ENCODE measurements around the gene CRKL. TPM values are rescaled to one million over a fixed set of nuclear protein-coding genes. Genes with fewer than 3 reads are reported as not detected.

Gene CRKL
- total RNA-seq, 1 experiment from 2014 or later, result 69.9 TPM

DNA sequence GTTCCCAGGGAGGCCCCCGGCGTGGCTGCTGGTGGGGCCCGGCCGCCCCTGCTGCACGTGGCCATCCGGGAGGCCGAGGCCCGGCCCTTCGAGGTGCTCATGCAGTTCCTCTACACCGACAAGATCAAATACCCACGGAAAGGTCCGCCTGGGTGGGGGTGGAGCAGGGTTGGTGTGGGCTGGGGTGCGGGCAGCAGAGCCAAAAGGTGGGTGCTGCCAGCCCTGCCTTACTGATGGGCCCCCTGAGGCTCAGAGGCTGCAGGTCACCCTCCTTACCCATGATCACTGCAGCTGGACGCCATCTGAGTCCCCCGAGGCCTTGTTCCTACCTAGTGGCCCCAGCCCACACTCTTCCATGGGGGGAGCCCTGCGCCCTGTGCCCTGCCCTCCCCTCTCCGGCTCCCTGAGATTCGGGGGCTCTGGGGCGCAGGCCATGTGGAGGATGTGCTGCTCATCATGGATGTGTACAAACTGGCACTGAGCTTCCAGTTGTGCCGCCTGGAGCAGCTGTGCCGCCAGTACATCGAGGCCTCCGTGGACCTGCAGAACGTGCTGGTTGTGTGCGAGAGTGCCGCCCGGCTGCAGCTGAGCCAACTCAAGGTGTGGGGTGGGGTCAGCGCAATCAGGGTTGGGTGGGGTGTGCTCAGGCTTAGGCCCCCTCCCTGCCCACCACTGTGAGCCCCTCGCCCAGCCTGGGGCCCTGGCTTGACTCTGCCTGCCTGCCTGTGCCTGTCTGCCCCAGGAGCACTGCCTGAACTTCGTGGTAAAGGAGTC, 77.1 kb downstream of the CRKL start:
- no peak overlapping the region for H3K27ac Mint-ChIP-seq (ENCODE audit: unreplicated experiment)
- no peak overlapping the region for H3K4me3 Mint-ChIP-seq (ENCODE audit: low read depth, unreplicated experiment)
- peaks cover 54% of the 10 kb centered on the region for H3K36me3 Mint-ChIP-seq (ENCODE audit: insufficient read depth, unreplicated experiment)
- CTCF ChIA-PET, result no interaction called here
- H3K9me3 Mint-ChIP-seq (ENCODE audit: low read depth, unreplicated experiment), result no peaks in the 10 kb centered on the region
- intact Hi-C loops (cut with micrococcal nuclease; ENCODE audit: unreplicated experiment), result no loop called here
- TF ChIP-seq, protein P1, sequence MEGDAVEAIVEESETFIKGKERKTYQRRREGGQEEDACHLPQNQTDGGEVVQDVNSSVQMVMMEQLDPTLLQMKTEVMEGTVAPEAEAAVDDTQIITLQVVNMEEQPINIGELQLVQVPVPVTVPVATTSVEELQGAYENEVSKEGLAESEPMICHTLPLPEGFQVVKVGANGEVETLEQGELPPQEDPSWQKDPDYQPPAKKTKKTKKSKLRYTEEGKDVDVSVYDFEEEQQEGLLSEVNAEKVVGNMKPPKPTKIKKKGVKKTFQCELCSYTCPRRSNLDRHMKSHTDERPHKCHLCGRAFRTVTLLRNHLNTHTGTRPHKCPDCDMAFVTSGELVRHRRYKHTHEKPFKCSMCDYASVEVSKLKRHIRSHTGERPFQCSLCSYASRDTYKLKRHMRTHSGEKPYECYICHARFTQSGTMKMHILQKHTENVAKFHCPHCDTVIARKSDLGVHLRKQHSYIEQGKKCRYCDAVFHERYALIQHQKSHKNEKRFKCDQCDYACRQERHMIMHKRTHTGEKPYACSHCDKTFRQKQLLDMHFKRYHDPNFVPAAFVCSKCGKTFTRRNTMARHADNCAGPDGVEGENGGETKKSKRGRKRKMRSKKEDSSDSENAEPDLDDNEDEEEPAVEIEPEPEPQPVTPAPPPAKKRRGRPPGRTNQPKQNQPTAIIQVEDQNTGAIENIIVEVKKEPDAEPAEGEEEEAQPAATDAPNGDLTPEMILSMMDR (IDR thresholded peaks at IDR 0.05; ENCODE audit: unreplicated experiment), result no peak
- no peaks in the 10 kb centered on the region for H3K4me1 Mint-ChIP-seq (ENCODE audit: low read depth, unreplicated experiment)
- no TSS peak for BruUV-seq (replicated peaks)
- DNase-seq, result no peak
- no peaks in the 10 kb centered on the region for H3K27me3 Mint-ChIP-seq (ENCODE audit: unreplicated experiment)

DNA sequence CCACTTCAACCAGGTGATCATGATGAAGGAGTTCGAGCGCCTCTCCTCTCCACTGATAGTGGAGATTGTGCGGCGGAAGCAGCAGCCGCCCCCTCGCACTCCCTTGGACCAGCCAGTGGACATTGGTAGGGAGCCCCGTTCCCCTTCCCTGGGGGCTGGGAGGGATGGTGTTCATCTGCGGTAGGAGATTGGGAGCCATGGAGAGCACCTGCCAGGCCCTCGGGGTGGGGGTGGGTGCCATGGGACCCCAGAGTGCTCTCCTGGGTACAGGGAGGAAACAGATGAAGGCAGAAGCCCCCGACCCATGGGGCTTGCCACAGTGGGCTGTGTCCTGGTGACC, 77.7 kb downstream of the CRKL start:
- intact Hi-C loops (cut with micrococcal nuclease; ENCODE audit: unreplicated experiment), result no loop called here
- TF ChIP-seq, protein P1 (IDR thresholded peaks at IDR 0.05; ENCODE audit: unreplicated experiment), result no peak
- no peak for DNase-seq
- CTCF ChIA-PET, result no interaction called here
- H3K4me1 Mint-ChIP-seq (ENCODE audit: low read depth, unreplicated experiment), result no peaks in the 10 kb centered on the region
- H3K27ac Mint-ChIP-seq (ENCODE audit: unreplicated experiment), result no peak overlapping the region
- no TSS peak for BruUV-seq (replicated peaks)
- H3K36me3 Mint-ChIP-seq (ENCODE audit: insufficient read depth, unreplicated experiment), result peaks cover 59% of the 10 kb centered on the region
- no peaks in the 10 kb centered on the region for H3K27me3 Mint-ChIP-seq (ENCODE audit: unreplicated experiment)
- H3K4me3 Mint-ChIP-seq (ENCODE audit: low read depth, unreplicated experiment), result no peak overlapping the region
- H3K9me3 Mint-ChIP-seq (ENCODE audit: low read depth, unreplicated experiment), result no peaks in the 10 kb centered on the region

DNA sequence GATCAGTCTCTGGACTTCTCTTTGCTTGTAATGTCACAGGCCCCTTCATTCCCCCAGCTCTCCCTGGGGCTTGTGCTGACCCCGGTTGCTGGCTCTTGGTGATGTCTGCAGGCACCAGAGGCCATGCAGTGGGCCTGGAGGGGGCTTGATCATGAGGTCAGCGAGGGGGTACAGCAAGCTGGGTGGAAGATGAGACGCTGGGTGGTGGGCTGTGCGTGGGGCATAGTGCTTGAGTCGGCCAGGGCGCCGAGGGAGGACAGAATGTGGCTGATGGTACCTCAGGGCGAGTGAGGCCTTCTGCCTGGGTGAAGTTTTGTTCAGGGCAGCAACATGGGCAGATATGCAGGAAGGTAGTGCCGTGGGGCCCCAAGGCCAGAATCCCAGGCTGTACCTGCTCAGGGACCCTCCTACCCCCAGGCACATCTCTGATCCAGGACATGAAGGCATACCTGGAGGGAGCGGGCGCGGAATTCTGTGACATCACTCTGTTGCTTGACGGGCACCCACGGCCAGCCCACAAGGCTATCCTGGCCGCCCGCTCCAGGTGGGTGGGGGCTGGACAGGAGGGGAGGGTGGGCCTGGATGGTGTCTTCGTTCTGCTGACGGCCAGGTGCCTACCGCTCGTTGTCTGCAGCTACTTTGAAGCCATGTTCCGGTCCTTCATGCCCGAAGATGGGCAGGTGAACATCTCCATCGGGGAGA, 78.3 kb downstream of the CRKL start:
- CTCF ChIA-PET, result interaction anchor here (0.6 kb wide), 1 partner anchor 1071 kb away, joined by 5 read pairs; no protein-coding TSS in a partner anchor

DNA sequence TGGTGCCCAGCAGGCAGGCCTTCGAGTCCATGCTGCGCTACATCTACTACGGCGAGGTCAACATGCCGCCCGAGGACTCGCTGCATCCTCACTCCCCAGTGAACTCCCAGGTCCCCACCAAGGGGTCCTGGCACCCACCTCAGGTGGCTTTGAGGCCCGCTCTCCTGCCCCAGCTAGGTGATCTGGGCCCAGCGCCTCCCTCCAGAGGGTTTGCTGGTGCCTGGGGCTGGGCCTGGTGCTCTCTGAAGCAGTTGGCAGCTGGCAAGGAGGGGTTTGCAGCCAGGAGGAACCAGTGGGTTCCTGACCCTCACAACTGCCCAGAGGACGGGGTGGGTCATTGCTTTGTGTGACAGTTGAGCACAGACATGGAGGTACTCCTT, 78.8 kb downstream of the CRKL start:
- Mint-ChIP-seq H3K9me3 (ENCODE audit: low read depth, unreplicated experiment) (no peaks in the 10 kb centered on the region), H3K36me3 (ENCODE audit: insufficient read depth, unreplicated experiment) (peaks cover 65% of the 10 kb centered on the region), H3K27me3 (ENCODE audit: unreplicated experiment) (no peaks in the 10 kb centered on the region), H3K27ac (ENCODE audit: unreplicated experiment) (no peak overlapping the region), H3K4me3 (ENCODE audit: low read depth, unreplicated experiment) (no peak overlapping the region), H3K4me1 (ENCODE audit: low read depth, unreplicated experiment) (no peaks in the 10 kb centered on the region)
- BruUV-seq (replicated peaks), result no TSS peak
- no peak for DNase-seq
- intact Hi-C loops (cut with micrococcal nuclease; ENCODE audit: unreplicated experiment), result no loop called here
- TF ChIP-seq, protein P1 (IDR thresholded peaks at IDR 0.05; ENCODE audit: unreplicated experiment), result no peak
- CTCF ChIA-PET, result no interaction called here

More for the DNA sequence above, 78.3 kb downstream of the CRKL start:
- Mint-ChIP-seq H3K27ac (ENCODE audit: unreplicated experiment) (no peak overlapping the region), H3K36me3 (ENCODE audit: insufficient read depth, unreplicated experiment) (peaks cover 65% of the 10 kb centered on the region), H3K9me3 (ENCODE audit: low read depth, unreplicated experiment) (no peaks in the 10 kb centered on the region), H3K27me3 (ENCODE audit: unreplicated experiment) (no peaks in the 10 kb centered on the region), H3K4me1 (ENCODE audit: low read depth, unreplicated experiment) (no peaks in the 10 kb centered on the region), H3K4me3 (ENCODE audit: low read depth, unreplicated experiment) (no peak overlapping the region)
- no peak for DNase-seq
- no TSS peak for BruUV-seq (replicated peaks)
- TF ChIP-seq, protein P1 (IDR thresholded peaks at IDR 0.05; ENCODE audit: unreplicated experiment), result no peak
- intact Hi-C loops (cut with micrococcal nuclease; ENCODE audit: unreplicated experiment), result no loop called here
